ENCODE results near the gene PRSS56.

The PRSS56 gene

GRCh38 chr2:232486558-232487384 is 33.4 kb upstream of the PRSS56 start:
- no peak for DNase-seq

- no peak for DNase-seq
Measured at GRCh38 chr2:232487385-232488096, 32.6 kb upstream of the PRSS56 start, which contains the start of gene ECEL1. TSS of gene ECEL1 (minus strand) at chr2:232487834. CDS start at chr2:232486653, 1,181 bp downstream.

DNA sequence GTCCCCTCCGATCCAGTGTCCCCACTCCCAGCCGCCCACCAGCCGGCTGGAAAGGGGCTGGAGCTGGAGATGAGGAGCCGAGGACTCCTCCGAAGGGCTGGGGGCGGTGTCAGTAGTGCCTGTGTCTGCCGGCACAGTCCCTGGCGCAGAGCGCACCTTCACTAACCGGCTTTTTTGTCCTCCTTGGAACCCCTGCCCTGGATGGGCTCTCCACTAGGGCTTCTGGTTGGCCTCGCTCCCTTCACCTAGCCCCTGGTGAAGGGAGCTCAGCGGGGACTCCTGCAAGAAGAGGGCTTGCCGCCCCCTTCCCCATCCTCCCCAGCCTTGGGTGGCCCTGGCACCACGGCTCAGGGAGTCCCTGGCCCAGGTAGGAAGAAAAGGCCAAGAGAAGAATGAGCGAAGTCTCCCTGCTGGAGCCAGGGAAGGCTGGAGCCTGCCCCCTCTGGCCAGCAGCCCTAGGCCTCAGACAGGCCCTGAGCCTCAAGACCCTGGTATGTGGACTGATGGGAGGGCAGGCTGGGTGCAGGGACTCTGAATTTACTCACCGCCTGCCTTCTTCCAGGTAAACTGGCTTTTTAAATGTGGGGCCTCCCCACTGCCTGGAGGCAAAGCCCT is 32.0 kb upstream of the PRSS56 start:
- no peak for DNase-seq

DNA sequence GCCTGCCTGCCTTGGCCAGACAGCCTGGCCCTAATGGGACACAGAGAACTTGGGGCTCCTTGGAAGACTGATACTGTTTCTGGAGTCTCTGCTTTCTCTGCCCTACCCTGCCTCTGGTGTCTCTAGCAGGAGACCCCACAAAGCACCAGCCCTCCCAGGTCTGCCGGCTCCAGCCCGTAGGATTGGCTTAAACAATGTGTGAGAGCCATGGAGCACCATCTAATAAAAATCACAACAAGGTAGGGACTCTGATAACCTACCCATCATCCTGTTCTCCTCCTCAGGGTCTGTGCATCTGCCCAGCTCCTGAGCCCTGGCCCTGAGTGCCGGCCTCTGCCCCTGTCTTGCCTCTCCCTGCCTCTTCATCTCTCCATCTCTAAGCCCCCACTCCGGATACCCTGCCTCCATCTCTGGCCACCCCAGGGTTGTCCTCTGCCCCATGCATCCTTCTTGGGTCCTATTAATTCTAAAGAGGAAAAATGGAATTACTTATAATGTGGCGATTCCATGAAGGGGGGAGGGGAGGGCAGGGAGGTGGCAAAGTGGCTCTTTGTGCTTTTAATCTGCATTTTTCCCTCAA is 31.4 kb upstream of the PRSS56 start:
- no peak for DNase-seq

- DNase-seq: no peak
Measured at GRCh38 chr2:232489516-232490220, 30.5 kb upstream of the PRSS56 start.

DNA sequence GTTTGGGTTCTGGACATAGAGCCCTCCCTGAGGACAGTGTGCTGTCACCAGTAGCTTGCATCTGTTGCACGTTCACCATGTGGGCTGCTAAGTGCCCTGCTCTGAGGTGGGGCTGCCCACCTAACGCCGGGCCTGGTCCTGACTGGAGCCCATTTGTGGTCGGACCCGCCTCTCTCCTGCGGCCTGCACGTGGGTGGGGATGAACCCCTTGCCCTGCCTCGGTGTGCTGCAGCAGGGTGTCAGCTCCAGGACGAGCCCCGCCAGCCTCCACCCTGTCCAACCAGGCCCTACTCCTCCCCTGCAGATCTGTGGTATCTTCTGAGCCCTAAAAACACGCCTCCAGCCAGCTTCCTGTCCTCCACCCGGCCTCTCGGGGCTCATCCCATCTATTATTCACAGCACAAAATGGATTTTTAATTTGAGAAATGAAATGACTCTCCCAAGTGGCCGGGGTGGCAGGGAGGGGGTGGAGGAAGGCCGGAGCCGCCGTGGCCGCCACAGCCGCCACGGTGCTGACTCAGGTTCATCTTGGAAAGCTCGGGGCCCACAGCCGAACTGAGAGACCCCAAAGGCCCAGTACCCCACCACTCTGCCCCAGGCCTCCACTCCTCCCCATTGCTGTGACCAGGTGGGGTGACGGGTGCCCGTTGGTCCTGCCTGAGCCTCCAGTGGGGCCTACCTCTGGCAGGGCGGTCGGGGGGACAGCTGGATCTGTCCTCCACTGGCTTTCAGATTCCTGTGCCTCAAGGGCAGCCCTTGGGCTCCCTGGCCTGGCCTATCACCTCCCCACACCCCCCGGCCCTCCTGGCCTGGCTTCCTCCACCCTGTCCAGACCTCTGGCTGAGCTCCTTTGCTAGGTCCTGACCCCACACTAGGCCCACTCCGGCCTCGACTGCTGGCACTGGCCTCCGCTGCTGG is 29.7 kb upstream of the PRSS56 start:
- DNase-seq: no peak

DNA sequence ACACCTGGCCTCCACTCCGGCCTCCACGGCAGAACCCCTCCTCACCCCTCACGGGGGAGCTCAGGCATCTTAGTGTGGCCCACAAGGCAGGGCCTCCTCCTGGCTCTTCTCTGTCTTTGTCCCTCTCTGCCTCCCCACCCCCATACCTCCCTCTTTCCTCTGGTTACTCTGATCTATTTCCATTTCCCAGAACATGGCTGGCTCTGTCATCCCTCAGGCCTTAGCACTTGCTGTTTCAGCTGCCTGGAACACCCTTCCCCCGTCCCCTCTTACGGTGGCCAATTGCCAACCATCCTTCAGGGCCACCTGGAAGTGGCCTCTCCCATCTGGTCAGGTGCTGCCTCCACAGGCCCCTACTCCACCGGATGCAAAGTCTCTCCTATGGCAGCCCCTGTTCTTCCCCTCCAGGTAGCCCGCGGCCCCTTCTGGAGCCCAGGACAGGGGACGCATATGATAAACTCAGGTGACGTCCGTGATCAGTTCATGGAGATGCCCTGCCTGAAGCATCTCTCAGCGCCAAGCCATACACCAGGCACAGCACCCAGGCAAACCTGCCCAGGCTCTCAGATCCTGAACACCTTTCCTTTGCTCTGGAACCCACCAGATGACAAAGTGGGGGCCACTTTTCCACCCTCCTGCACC is 28.9 kb upstream of the PRSS56 start:
- no peak for DNase-seq

DNA sequence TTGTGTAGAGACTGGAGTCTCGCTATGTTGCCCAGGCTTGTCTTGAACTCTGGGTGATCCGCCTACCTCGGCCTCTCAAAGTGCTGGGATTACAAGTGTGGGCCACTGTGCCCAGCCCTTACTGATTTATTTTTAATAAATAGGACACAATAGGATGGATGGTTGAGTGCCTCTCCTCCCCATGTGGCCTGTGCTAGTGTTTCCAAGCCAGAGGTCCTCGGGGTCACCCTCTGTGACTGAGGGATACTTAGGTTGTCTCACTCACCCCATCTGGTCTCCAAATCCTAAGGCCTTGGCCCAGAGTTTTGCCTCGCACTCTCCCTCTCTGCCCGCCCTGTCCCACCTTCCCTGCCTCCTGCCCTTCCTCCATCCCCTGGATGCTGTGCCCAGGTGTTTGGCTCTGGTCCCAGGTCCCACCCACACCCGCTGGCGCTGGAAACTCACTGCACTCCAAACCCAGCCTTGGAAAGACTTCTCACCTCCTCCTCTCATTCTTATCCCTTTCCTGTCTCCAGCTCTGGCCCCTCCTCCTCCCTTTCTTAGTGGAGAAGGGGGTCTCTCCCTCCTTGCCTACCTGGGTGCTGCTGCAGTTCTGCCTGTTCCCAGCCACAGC is 27.8 kb upstream of the PRSS56 start:
- DNase-seq: no peak

DNA sequence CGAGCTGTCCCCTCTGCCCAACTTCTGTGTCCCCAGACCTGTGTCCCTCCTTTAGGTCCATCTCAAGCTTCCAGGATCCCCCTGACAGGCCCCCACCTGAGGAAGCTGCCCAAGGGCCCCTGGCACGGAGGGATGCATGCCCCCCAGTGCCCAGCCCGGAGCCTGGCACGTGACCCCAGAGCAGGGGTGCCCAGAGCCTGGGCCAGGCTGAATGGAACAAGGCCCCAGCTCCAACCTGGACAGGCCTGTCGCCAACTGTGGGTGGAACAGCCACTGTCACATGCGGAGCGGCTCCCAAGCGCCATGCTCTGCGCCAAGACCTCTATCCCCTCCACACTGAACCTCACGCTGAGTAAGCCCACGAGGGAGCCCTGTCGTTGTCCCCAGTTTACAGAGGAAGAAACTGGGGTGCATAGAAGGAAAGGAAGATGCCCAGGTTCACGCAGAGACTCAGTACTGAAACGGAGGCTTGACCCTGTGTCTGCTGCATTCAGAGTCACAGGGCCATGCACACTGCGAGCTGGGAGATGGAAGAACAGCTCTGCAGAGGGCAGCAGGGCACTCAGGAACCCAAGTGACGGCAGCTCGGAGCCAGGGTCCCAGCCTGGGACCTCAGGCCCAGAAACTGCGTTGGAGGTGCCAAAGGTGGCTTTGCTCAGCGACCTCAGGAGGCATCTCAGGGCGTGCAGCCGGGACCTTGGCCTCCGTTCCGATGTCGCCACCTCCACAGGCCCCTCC is 27.1 kb upstream of the PRSS56 start:
- DNase-seq: no peak

GRCh38 chr2:232493701-232494474 is 26.3 kb upstream of the PRSS56 start:
- DNase-seq: no peak

GRCh38 chr2:232494542-232494941 is 25.6 kb upstream of the PRSS56 start:
- no peak for DNase-seq

GRCh38 chr2:232495292-232495691 is 24.9 kb upstream of the PRSS56 start:
- no peak for DNase-seq

DNA sequence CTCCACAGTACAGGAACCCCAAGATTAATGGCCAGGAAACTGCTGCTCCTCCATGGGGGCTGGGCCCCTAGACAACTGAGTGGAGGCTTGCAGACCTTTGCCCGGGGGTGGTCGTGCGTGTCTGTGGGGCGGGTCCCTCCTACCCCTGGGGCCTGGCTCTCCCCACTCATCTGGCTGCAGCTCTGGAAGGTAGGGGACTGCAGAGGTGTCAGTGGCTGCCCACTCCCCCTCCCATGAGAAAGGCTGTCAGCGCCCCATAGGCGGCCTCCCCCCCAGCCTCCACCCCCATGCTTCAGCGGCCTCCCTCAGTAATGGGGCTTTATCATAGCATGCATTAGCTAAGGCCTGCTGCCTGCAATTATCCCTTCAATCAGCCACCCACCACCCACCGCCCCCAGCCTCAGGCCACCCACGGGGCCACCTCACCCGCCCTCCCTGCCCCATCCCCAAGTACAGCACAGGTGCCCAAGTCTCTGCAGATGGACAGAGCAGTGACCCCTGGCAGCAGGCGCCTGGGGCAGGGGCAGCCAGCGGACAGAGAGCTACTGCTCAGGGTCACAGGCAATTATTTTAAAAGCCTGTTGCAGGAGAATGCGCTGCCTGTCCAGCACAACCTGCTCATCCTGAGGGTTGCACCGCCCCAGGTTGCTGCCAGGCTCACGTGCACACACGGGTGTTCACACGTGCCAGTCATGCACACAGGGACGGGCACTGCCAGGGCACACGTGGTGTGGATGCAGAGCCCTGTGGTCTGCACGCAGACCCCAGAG is 23.5 kb upstream of the PRSS56 start:
- DNase-seq: no peak

DNA sequence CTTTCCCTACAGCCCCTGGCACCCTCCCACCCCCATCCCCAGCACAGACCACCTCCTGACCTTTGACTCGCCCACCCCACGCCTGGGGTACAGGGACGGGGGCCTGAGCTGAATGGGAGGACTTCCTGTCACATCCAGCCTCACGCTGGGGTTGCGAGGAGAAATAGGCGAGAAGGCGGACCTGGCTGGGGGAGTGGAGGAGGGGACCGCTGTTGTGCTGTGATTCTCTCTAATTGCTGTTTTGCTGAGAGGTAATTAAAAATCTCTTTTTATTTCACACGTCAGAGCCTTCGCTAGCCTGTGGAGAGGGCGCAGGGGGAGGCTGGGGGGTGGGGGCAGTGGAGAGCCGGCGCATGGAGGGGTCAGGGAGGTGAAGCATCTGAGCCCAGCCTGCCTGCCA is 22.8 kb upstream of the PRSS56 start:
- DNase-seq: no peak

GRCh38 chr2:232498452-232498851 is 21.7 kb upstream of the PRSS56 start:
- DNase-seq: no peak

- no peak for DNase-seq
Measured at GRCh38 chr2:232501331-232501771, 18.8 kb upstream of the PRSS56 start.

DNA sequence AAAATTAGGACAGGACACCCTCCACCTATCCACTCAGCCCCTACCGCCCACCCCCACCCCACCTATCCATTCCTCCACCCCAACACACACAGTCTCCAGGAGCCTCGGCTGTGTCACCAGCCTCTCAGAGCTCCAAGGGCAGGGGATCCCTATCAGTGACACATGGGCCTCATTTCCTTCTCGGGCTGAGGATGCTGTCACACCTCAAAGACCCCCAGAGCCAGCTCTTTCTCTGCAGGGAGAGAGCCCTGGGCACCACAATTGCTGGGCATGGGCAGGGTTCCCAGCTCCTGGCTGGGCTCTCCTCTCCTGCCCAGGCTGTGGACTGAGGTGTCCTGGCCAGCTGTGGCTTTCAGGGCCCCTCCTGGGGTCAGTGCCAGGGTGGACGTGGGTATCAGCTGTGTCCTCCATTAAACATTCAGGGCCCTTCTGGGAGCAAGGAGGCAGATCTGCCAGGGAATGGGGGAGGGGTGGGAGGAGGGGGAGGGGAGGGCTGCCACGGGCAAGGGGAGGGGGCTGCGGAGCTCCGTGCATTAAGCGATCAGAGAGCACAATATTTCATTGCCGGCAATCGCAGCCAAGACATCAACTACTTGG is 18.3 kb upstream of the PRSS56 start:
- no peak for DNase-seq

DNA sequence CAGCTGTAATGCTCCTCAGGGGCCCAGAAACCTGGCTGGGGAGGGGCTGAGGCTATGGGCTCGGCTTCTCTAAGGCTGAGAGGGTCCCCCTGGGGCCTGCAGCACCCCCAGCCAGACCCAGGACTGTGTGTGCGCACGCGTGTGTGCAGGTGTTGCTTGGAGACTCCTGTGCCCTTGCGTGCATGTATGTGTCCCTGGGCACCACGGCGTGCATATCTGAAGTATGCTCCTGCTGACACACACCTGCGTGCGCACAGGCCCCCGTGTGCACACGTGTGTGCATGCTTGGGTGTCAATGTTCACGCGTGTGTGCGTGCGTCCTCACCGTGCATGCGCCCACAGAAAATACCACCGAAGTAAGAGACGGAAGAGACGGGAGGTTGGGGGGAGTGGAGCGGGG is 17.7 kb upstream of the PRSS56 start:
- DNase-seq: no peak
